Body of pancreas (tissue), 4 donors: ENCODE data around the gene PPP4R2.

Source experiments
- POLR2A ChIP-seq, 3 donors: fragments of 450-650 bp; IDR thresholded peaks; one replicate each; pipeline ENCODE4 v1.6.1; 2016; ENCODE audit warnings: antibody characterized with exemption in 3 of 3, mild to moderate bottlenecking in 2 of 3
- TF ChIP-seq, protein P1 (sequence below), 7 experiments: fragments of 450-650 bp in 4 of 7; fragments of 200-600 bp in 3 of 7; sonication (generic) in 3 of 7; IDR thresholded peaks; one replicate each; pipeline ENCODE4 v1.5.1; 2016 to 2019; ENCODE audit warnings: antibody characterized with exemption in 7 of 7

DNA sequence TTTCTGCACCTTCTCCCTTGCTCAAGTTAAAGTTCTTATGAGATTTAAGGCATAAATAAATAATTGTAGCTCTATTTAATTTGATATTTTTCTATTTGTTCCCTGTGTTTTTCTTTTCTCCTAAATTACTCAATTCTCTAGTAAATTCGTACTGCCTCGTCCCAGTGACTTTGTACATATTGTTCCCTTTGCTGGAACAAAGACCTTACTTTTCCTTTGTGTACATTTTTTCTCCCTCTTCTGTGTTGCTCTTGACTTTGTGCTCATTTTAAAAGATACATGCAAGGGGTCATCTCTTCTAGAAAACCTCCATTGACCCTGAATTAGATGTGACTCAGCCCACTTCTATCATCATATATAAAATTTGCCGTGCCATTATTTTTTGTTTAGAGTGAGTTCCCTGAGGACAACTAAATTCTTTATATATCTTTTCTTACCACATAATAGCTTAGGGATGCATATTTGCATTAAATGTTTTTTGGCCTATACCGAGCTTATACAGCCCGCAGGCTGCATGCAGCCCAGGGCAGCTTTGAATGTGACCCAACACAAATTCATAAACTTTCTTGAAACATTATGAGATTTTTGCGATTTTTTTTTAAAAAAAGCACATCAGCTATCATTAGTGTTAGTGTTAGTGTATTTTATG lies 29.6 kb downstream of the PPP4R2 start:
- TF ChIP-seq, protein P1, sequence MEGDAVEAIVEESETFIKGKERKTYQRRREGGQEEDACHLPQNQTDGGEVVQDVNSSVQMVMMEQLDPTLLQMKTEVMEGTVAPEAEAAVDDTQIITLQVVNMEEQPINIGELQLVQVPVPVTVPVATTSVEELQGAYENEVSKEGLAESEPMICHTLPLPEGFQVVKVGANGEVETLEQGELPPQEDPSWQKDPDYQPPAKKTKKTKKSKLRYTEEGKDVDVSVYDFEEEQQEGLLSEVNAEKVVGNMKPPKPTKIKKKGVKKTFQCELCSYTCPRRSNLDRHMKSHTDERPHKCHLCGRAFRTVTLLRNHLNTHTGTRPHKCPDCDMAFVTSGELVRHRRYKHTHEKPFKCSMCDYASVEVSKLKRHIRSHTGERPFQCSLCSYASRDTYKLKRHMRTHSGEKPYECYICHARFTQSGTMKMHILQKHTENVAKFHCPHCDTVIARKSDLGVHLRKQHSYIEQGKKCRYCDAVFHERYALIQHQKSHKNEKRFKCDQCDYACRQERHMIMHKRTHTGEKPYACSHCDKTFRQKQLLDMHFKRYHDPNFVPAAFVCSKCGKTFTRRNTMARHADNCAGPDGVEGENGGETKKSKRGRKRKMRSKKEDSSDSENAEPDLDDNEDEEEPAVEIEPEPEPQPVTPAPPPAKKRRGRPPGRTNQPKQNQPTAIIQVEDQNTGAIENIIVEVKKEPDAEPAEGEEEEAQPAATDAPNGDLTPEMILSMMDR (IDR thresholded peaks at IDR 0.05) = no peak
- no peak for TF ChIP-seq POLR2A (IDR thresholded peaks at IDR 0.05)
